DND-41 (cell line): ENCODE measurements around the gene ESCO1.
"Not testable (repeated sequence)": the region's sequence is repeated elsewhere in the genome, so short reads cannot be mapped to it uniquely, and the experiment has no call there.

ENCODE experiments used
- ATAC-seq: fragments of 200-7000 bp; cut with Tn5 transposase; 3 replicates; pipeline ENCODE4 v1.9.1; 2021; ENCODE audit warnings: low read depth; ENCODE audit not compliant: insufficient read depth
- DNase-seq: peaks from one replicate; pipeline ENCODE4 v3.0.0-alpha.2; 2020
- H2AFZ ChIP-seq: 2 replicates; pipeline ENCODE4 v1.6.0; 2012; ENCODE audit warnings: low read depth, low read length
- H3K27ac ChIP-seq: 2 replicates; pipeline ENCODE4 v1.5.1; 2012; ENCODE audit warnings: low read length, inconsistent platforms
- H3K27me3 ChIP-seq: fragments of 200-600 bp; sonication (generic); 2 replicates; pipeline ENCODE4 v1.6.0; 2012; ENCODE audit warnings: low read length, mild to moderate bottlenecking, inconsistent platforms; ENCODE audit not compliant: insufficient read depth, poor library complexity
- H3K36me3 ChIP-seq: 2 replicates; pipeline ENCODE4 v1.5.1; 2012; ENCODE audit warnings: low read length, inconsistent platforms; ENCODE audit not compliant: insufficient read depth
- H3K4me1 ChIP-seq: 2 replicates; pipeline ENCODE4 v1.5.1; 2012; ENCODE audit warnings: mild to moderate bottlenecking, low read length; ENCODE audit not compliant: insufficient read depth
- H3K4me2 ChIP-seq: 2 replicates; pipeline ENCODE4 v1.6.0; 2012; ENCODE audit warnings: mild to moderate bottlenecking, moderate library complexity, low read length, inconsistent platforms; ENCODE audit not compliant: insufficient read depth
- H3K4me3 ChIP-seq, 2 experiments: fragments of 200-600 bp in 1 of 2; shearing (Covaris generic) in 1 of 2; 2 replicates each; pipeline ENCODE4 v1.5.1; 2012 to 2016; ENCODE audit warnings: inconsistent platforms in 2 of 2, low read length in 2 of 2, mild to moderate bottlenecking in 2 of 2, low read depth in 1 of 2, moderate library complexity in 1 of 2
- H3K79me2 ChIP-seq: 2 replicates; pipeline ENCODE4 v1.6.0; 2012; ENCODE audit warnings: low read length, inconsistent platforms; ENCODE audit not compliant: insufficient read depth
- H3K9ac ChIP-seq: 2 replicates; pipeline ENCODE4 v1.6.0; 2012; ENCODE audit warnings: low read depth, mild to moderate bottlenecking, inconsistent platforms, low read length, moderate library complexity
- H3K9me3 ChIP-seq: 2 replicates; pipeline ENCODE4 v1.5.1; 2012; ENCODE audit warnings: low read length, moderate library complexity, mild to moderate bottlenecking, inconsistent platforms; ENCODE audit not compliant: insufficient read depth, severe bottlenecking
- H4K20me1 ChIP-seq: 2 replicates; pipeline ENCODE4 v1.6.0; 2012; ENCODE audit warnings: low read length; ENCODE audit not compliant: insufficient read depth
- CTCF ChIP-seq: IDR thresholded peaks from 2 replicates; pipeline ENCODE4 v1.5.1; 2012; ENCODE audit warnings: borderline replicate concordance, low read length, moderate library complexity, mild to moderate bottlenecking; ENCODE audit not compliant: poor library complexity, severe bottlenecking; ENCODE audit errors: extremely low read depth
- EZH2 ChIP-seq: IDR thresholded peaks from 3 replicates; pipeline ENCODE4 v1.6.1; 2012; ENCODE audit warnings: borderline replicate concordance, low read depth, mild to moderate bottlenecking, moderate library complexity, low read length, inconsistent platforms; ENCODE audit not compliant: severe bottlenecking

Gene ESCO1

DNA sequence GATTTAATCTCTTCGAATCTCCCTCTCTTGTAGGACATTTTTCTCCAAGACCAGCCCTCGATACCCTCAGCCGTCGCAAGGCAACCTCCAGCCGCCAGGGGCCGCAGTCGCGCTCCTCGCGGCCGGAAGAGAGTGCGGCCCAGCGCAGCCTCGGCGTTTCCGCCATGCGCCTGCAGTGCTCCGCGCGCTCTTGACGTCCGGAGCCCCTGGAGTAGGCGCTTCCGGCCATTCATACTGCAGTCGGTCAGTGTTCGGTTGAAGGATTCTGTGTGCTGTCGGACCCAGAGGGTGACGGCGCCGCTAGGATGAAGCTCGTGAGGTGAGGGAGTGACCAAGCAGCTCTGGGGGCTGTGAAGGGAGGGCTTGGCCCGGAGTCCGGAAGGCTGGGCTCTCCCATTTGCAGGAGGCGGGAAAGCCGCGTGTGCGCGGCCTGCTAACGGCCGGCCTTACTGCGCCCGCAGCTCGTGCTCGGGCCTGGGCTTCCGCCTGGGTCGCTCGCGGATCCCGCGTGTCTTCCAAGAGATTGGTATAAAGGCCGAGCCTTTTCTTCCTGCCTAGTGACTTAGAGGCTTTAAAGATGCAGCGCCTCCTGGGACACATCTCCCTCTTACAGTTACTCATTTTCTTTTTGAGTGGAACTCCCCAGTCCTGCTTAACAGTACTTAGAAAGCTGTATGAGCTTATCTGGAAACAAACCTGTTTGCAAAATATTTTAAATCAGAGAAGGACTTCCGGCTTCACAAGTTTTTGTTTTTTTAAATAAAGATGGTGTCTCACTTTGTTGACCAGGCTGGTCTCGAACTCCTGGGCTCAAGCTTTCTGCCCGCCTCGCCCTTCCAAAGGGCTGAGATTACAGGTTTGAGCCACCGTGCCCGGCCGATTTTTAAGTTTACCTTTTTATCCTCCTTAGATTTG is 11.9 kb upstream of the ESCO1 start, which contains the start of gene SNRPD1:
TSS of gene SNRPD1 (plus strand) at position 190 of the 915 bp plus-strand sequence. CDS start at position 306, 116 bp downstream.
- Histone ChIP-seq H4K20me1 (peaks cover 38% of the 10 kb centered on the region), H3K27ac (peak within 1 kb of the TSS; percentile 98), H3K36me3 (peaks cover 34% of the 10 kb centered on the region), H3K79me2 (peaks cover 53% of the 10 kb centered on the region), H3K4me3 (peak within 1 kb of the TSS; percentile 79 to 83), H3K4me1 (peaks cover 42% of the 10 kb centered on the region), H3K9ac (peak within 1 kb of the TSS; percentile 87), H3K9me3 (no peaks in the 10 kb centered on the region), H2AFZ (peak within 1 kb of the TSS; percentile 90), H3K4me2 (peak within 1 kb of the TSS; percentile 87), H3K27me3 (no peaks in the 10 kb centered on the region)
- DNase-seq = peak; percentile 91
- ATAC-seq = peak; percentile 97
- TF ChIP-seq EZH2 (no peak), CTCF (peak; percentile 94)

GRCh38 chr18:21611401-21612124 is 11.1 kb upstream of the ESCO1 start:
- not testable (repeated sequence) for H3K27me3 ChIP-seq, H3K9me3 ChIP-seq, DNase-seq
- Histone ChIP-seq H3K4me2 (peak overlapping the region; percentile 87), H2AFZ (peak overlapping the region; percentile 83), H3K4me1 (peaks cover 34% of the 10 kb centered on the region), H3K4me3 (peak overlapping the region in 1 of 2 experiments; percentile 83; a peak in 2 of 4 replicates), H3K79me2 (peaks cover 45% of the 10 kb centered on the region), H3K27ac (peak overlapping the region; percentile 98), H3K9ac (peak overlapping the region; percentile 87), H3K36me3 (peaks cover 26% of the 10 kb centered on the region), H4K20me1 (peaks cover 30% of the 10 kb centered on the region)
- ATAC-seq = peak; percentile 6

DNA sequence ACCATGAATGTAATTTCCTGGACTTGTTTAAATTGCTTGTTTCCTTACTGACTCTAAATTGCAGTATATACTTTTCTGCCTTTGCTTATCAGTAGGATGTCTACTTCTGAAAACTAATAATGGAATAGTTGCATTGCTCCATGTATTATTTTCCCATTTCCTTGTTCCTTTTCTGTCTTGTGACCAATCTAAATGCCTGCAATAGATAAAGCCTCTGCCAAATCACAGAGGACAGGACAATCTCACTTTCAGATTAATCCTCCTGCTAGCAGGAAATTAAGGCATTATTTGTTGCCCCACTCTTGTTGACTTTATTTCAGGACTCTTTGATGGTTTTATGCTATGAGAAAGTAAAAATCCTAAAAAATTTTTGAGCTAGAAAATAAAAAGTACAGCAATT is 4.7 kb upstream of the ESCO1 start:
- H3K4me2 ChIP-seq = no peak overlapping the region
- H3K79me2 ChIP-seq = peaks cover 2% of the 10 kb centered on the region
- H4K20me1 ChIP-seq = no peaks in the 10 kb centered on the region
- TF ChIP-seq EZH2 (no peak), CTCF (no peak)
- no peak overlapping the region; the same call in 1 of the 2 replicates for H2AFZ ChIP-seq
- ATAC-seq = no peak
- no peaks in the 10 kb centered on the region for H3K27me3 ChIP-seq
- peaks cover 11% of the 10 kb centered on the region for H3K4me1 ChIP-seq
- DNase-seq = no peak
- H3K4me3 ChIP-seq = no peak overlapping the region
- no peak overlapping the region for H3K9ac ChIP-seq
- no peaks in the 10 kb centered on the region for H3K9me3 ChIP-seq
- no peak overlapping the region for H3K27ac ChIP-seq
- no peaks in the 10 kb centered on the region; the same call in 1 of the 2 replicates for H3K36me3 ChIP-seq

DNA sequence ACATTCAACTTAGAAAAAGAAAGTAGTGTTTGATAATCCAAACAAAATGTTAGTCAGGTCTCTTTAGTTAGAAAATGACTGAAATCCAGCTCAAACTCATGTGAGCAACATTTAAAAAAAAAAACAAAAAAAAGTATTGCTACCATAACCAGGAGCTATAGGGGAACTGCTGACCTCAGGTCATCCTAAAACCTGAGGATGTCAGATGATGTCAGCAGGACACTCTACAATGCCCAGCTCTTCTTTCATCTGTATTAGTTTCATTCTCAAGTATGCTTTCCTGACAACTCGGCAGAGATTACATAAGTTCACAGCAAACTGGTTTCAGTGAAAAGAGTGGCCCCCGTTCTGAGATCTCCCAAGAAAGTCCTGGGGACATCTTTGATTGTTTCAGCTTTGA is 4.2 kb upstream of the ESCO1 start:
- no peak overlapping the region for H3K27ac ChIP-seq
- no peaks in the 10 kb centered on the region for H4K20me1 ChIP-seq
- no peak for ATAC-seq
- H3K4me3 ChIP-seq = no peak overlapping the region
- H3K9ac ChIP-seq = no peak overlapping the region
- no peaks in the 10 kb centered on the region; the same call in 1 of the 2 replicates for H3K36me3 ChIP-seq
- H3K9me3 ChIP-seq = no peaks in the 10 kb centered on the region
- peaks cover 8% of the 10 kb centered on the region for H3K79me2 ChIP-seq
- H2AFZ ChIP-seq = no peak overlapping the region; the same call in 1 of the 2 replicates
- no peaks in the 10 kb centered on the region for H3K27me3 ChIP-seq
- DNase-seq = no peak
- no peak overlapping the region for H3K4me2 ChIP-seq
- TF ChIP-seq EZH2 (no peak), CTCF (no peak)
- H3K4me1 ChIP-seq = peaks cover 11% of the 10 kb centered on the region
